OCI-LY1 (cell line): ENCODE data around the gene SRRM5.

ENCODE experiments used
- EZH2 ChIP-seq: fragments of 200-600 bp; sonication (generic), shearing (Covaris generic); IDR thresholded peaks from 2 replicates; pipeline ENCODE4 v1.8.0; 2017; ENCODE audit warnings: borderline replicate concordance, mixed run types, mild to moderate bottlenecking, antibody characterized with exemption, low read length, moderate library complexity, mixed read lengths
- TF ChIP-seq, protein P1 (sequence below): fragments of 200-600 bp; sonication (generic), shearing (Covaris generic); IDR thresholded peaks from 2 replicates; pipeline ENCODE4 v1.5.1; 2017; ENCODE audit warnings: mild to moderate bottlenecking, antibody characterized with exemption, low read length, moderate library complexity, mixed read lengths

DNA sequence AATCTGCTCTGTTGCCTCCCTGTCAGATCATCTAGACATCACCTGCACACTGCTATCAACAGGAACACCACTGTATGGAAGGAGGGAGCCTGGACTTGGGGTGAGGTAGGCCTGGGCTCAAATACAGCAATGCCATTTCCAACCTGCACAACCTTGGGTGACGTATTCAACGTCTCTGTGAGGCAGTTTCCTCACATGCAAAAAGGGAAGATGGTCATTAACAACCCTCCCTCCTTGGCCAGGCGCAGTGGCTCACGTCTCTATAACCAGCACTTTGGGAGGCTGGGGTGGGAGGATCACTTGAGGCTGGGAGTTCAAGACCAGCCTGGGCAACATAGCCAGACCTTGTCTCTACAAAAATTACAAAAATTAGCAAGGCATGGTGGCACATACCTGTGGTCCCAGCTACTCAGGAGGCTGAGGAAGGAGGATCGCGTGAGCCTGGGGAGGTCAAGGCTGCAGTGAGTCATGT lies 49.6 kb upstream of the SRRM5 start:
- TF ChIP-seq, protein P1, sequence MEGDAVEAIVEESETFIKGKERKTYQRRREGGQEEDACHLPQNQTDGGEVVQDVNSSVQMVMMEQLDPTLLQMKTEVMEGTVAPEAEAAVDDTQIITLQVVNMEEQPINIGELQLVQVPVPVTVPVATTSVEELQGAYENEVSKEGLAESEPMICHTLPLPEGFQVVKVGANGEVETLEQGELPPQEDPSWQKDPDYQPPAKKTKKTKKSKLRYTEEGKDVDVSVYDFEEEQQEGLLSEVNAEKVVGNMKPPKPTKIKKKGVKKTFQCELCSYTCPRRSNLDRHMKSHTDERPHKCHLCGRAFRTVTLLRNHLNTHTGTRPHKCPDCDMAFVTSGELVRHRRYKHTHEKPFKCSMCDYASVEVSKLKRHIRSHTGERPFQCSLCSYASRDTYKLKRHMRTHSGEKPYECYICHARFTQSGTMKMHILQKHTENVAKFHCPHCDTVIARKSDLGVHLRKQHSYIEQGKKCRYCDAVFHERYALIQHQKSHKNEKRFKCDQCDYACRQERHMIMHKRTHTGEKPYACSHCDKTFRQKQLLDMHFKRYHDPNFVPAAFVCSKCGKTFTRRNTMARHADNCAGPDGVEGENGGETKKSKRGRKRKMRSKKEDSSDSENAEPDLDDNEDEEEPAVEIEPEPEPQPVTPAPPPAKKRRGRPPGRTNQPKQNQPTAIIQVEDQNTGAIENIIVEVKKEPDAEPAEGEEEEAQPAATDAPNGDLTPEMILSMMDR, result no peak
- no peak for TF ChIP-seq EZH2
